ENCODE measurements around the gene FOSL1. TPM values are rescaled to one million over a fixed set of nuclear protein-coding genes. Genes with fewer than 3 reads are reported as not detected.
A peak's percentile ranks its signal among the peaks of the same experiment; 100 is the strongest.

FOSL1 gene
- total and polyA plus RNA-seq, 2 experiments from 2014 or later, result 14.6 to 17.1 TPM

DNA sequence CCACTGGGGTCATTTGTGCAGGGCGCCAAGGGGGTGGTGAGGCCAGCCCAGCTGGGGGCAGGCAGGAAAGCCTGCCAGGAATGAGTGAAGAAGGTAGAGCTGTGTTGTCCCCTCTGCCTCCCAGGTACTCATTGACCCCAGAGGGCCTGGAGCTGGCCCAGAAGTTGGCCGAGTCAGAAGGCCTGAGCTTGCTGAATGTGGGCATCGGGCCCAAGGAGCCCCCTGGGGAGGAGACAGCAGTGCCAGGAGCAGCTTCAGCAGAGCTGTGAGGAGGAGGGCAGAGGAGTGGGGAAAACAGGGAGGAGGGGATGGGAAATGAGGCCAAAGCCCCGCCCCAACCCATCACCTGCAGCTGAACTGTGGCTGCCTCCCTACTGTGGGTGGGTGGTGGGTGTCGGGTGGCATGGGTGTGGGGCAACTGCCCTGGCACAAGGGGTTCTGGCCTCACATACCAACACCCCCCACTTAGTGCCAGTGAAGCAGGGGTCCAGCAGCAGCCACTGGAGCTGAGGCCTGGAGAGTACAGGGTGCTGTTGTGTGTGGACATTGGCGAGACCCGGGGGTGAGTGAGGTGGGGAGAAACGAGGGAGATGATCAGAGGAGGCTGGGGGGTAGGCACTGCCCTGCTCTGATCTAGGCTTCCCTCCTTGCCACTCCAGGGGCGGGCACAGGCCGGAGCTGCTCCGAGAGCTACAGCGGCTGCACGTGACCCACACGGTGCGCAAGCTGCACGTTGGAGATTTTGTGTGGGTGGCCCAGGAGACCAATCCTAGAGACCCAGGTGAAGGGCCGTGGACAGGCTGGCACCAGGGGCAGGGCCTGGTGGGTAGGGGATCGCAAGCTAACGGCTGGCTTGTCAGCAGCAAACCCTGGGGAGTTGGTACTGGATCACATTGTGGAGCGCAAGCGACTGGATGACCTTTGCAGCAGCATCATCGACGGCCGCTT is 37.0 kb downstream of the FOSL1 start (continued):
- TF ChIP-seq ZNF114 (CRISPR knock-in tag; IDR thresholded peaks at IDR 0.05), result no peak
- no peak for TF ChIP-seq EZH2 (IDR thresholded peaks at IDR 0.05; ENCODE audit: low read depth, unreplicated experiment)
- TF ChIP-seq, protein P1, sequence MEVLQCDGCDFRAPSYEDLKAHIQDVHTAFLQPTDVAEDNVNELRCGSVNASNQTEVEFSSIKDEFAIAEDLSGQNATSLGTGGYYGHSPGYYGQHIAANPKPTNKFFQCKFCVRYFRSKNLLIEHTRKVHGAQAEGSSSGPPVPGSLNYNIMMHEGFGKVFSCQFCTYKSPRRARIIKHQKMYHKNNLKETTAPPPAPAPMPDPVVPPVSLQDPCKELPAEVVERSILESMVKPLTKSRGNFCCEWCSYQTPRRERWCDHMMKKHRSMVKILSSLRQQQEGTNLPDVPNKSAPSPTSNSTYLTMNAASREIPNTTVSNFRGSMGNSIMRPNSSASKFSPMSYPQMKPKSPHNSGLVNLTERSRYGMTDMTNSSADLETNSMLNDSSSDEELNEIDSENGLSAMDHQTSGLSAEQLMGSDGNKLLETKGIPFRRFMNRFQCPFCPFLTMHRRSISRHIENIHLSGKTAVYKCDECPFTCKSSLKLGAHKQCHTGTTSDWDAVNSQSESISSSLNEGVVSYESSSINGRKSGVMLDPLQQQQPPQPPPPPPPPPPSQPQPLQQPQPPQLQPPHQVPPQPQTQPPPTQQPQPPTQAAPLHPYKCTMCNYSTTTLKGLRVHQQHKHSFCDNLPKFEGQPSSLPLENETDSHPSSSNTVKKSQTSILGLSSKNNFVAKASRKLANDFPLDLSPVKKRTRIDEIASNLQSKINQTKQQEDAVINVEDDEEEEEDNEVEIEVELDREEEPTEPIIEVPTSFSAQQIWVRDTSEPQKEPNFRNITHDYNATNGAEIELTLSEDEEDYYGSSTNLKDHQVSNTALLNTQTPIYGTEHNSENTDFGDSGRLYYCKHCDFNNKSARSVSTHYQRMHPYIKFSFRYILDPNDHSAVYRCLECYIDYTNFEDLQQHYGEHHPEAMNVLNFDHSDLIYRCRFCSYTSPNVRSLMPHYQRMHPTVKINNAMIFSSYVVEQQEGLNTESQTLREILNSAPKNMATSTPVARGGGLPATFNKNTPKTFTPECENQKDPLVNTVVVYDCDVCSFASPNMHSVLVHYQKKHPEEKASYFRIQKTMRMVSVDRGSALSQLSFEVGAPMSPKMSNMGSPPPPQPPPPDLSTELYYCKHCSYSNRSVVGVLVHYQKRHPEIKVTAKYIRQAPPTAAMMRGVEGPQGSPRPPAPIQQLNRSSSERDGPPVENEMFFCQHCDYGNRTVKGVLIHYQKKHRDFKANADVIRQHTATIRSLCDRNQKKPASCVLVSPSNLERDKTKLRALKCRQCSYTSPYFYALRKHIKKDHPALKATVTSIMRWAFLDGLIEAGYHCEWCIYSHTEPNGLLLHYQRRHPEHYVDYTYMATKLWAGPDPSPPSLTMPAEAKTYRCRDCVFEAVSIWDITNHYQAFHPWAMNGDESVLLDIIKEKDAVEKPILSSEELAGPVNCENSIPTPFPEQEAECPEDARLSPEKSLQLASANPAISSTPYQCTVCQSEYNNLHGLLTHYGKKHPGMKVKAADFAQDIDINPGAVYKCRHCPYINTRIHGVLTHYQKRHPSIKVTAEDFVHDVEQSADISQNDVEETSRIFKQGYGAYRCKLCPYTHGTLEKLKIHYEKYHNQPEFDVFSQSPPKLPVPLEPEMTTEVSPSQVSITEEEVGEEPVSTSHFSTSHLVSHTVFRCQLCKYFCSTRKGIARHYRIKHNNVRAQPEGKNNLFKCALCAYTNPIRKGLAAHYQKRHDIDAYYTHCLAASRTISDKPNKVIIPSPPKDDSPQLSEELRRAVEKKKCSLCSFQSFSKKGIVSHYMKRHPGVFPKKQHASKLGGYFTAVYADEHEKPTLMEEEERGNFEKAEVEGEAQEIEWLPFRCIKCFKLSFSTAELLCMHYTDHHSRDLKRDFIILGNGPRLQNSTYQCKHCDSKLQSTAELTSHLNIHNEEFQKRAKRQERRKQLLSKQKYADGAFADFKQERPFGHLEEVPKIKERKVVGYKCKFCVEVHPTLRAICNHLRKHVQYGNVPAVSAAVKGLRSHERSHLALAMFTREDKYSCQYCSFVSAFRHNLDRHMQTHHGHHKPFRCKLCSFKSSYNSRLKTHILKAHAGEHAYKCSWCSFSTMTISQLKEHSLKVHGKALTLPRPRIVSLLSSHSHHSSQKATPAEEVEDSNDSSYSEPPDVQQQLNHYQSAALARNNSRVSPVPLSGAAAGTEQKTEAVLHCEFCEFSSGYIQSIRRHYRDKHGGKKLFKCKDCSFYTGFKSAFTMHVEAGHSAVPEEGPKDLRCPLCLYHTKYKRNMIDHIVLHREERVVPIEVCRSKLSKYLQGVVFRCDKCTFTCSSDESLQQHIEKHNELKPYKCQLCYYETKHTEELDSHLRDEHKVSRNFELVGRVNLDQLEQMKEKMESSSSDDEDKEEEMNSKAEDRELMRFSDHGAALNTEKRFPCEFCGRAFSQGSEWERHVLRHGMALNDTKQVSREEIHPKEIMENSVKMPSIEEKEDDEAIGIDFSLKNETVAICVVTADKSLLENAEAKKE (CRISPR knock-in tag; IDR thresholded peaks at IDR 0.05), result no peak

DNA sequence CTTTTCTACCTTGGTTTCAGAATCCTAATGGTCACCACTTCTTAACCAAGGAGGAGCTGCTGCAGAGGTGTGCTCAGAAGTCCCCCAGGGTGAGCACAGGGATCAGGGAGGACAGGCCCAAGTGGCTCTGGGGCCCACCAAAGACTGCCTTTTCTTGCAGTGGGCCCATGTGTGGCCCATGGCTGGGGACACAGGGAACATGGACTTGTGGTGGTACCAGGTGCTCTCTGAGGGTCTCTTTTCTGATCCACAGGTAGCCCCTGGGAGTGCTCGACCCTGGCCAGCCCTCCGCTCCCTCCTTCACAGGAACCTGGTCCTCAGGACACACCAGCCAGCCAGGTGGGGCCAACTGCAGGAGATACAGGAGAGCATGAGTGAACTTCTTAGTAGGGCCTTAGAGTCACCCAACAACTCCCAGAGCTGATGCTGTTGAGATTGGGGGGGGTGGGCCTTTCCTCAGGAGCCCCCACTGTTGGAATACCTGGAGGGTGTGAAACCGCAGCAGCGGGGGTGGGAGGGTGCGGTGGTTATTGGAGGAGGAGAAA is 37.9 kb downstream of the FOSL1 start:
- no peak for DNase-seq (ENCODE audit: low spot score)
- H3K27ac ChIP-seq (ENCODE audit: low read depth), result no peak overlapping the region
- no peaks in the 10 kb centered on the region for H3K9me2 ChIP-seq (ENCODE audit: insufficient read depth)
- H3K27me3 ChIP-seq (ENCODE audit: insufficient read depth), result no peaks in the 10 kb centered on the region
- peak overlapping the region; percentile 91 for H3K4me3 Mint-ChIP-seq
- H3K27ac Mint-ChIP-seq, result no peak overlapping the region
- peaks cover 8% of the 10 kb centered on the region; the same call in 1 of the 2 replicates for H3K4me1 ChIP-seq (ENCODE audit: insufficient read depth)
- H3K79me2 ChIP-seq (replicated peaks; ENCODE audit: insufficient read depth), result peaks cover 14% of the 10 kb centered on the region
- no peak overlapping the region for H3K4me2 ChIP-seq
- H3K36me3 Mint-ChIP-seq (ENCODE audit: low read depth), result peaks cover 39% of the 10 kb centered on the region
- peaks cover 27% of the 10 kb centered on the region for H3F3A ChIP-seq (replicated peaks; ENCODE audit: low read depth)
- peaks cover 23% of the 10 kb centered on the region for H3K27me3 Mint-ChIP-seq (ENCODE audit: insufficient read depth, low read depth, poor library complexity)
- H3K36me3 ChIP-seq (ENCODE audit: insufficient read depth), result peaks cover 4% of the 10 kb centered on the region; the same call in 1 of the 2 replicates
- H4K20me1 ChIP-seq (replicated peaks; ENCODE audit: insufficient read depth), result peaks cover 6% of the 10 kb centered on the region; the same call in 1 of the 2 replicates
- peaks cover 4% of the 10 kb centered on the region; the same call in 2 of the 3 replicates for H3K9me3 Mint-ChIP-seq
- peaks cover 14% of the 10 kb centered on the region for H3K4me1 Mint-ChIP-seq
- no peak overlapping the region for H2AFZ ChIP-seq
- TF ChIP-seq ZNF331 (CRISPR knock-in tag; IDR thresholded peaks at IDR 0.05; ENCODE audit: low read depth) (no peak), JUNB (IDR thresholded peaks at IDR 0.05; ENCODE audit: unreplicated experiment) (no peak), EZH2 (IDR thresholded peaks at IDR 0.05; ENCODE audit: low read depth, unreplicated experiment) (no peak), STAT1 (IDR thresholded peaks at IDR 0.05; ENCODE audit: unreplicated experiment) (no peak)
- TF ChIP-seq, protein P2, sequence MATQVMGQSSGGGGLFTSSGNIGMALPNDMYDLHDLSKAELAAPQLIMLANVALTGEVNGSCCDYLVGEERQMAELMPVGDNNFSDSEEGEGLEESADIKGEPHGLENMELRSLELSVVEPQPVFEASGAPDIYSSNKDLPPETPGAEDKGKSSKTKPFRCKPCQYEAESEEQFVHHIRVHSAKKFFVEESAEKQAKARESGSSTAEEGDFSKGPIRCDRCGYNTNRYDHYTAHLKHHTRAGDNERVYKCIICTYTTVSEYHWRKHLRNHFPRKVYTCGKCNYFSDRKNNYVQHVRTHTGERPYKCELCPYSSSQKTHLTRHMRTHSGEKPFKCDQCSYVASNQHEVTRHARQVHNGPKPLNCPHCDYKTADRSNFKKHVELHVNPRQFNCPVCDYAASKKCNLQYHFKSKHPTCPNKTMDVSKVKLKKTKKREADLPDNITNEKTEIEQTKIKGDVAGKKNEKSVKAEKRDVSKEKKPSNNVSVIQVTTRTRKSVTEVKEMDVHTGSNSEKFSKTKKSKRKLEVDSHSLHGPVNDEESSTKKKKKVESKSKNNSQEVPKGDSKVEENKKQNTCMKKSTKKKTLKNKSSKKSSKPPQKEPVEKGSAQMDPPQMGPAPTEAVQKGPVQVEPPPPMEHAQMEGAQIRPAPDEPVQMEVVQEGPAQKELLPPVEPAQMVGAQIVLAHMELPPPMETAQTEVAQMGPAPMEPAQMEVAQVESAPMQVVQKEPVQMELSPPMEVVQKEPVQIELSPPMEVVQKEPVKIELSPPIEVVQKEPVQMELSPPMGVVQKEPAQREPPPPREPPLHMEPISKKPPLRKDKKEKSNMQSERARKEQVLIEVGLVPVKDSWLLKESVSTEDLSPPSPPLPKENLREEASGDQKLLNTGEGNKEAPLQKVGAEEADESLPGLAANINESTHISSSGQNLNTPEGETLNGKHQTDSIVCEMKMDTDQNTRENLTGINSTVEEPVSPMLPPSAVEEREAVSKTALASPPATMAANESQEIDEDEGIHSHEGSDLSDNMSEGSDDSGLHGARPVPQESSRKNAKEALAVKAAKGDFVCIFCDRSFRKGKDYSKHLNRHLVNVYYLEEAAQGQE (IDR thresholded peaks at IDR 0.05; ENCODE audit: unreplicated experiment), result no peak
- ATAC-seq, result no peak
- H3K4me3 ChIP-seq, result no peak overlapping the region

Data from GM23338 (cell line).